SJCRH30 (cell line): ENCODE measurements around the gene SPACA6. TPM values are rescaled to one million over a fixed set of nuclear protein-coding genes. Genes with fewer than 3 reads are reported as not detected.

Experiments
- DNase-seq, 2 experiments: peaks; one replicate each; pipeline ENCODE4 v3.0.0-alpha.2; 2015 to 2020
- H3K27ac ChIP-seq: fragments of 250-450 bp; sonication (Bioruptor Pico); 2 replicates; pipeline ENCODE4 v1.5.1; 2020; ENCODE audit warnings: mild to moderate bottlenecking, moderate library complexity
- H3K27me3 ChIP-seq: fragments of 250-450 bp; sonication (Bioruptor Pico); 2 replicates; pipeline ENCODE4 v1.5.1; 2020; ENCODE audit warnings: mild to moderate bottlenecking, moderate library complexity
- H3K36me3 ChIP-seq: fragments of 250-450 bp; sonication (Bioruptor Pico); 2 replicates; pipeline ENCODE4 v1.5.1; 2020; ENCODE audit warnings: mild to moderate bottlenecking, moderate library complexity
- H3K4me1 ChIP-seq: fragments of 250-450 bp; sonication (Bioruptor Pico); 2 replicates; pipeline ENCODE4 v1.5.1; 2020; ENCODE audit warnings: mild to moderate bottlenecking, moderate library complexity
- H3K4me3 ChIP-seq: fragments of 250-450 bp; sonication (Bioruptor Pico); 2 replicates; pipeline ENCODE4 v1.5.1; 2020; ENCODE audit warnings: mild to moderate bottlenecking, moderate library complexity
- H3K9me3 ChIP-seq: fragments of 250-450 bp; sonication (Bioruptor Pico); replicated peaks from 2 replicates; pipeline ENCODE4 v1.5.1; 2020; ENCODE audit warnings: mild to moderate bottlenecking, moderate library complexity
- total RNA-seq: library from RNA; depleted of rRNA; stranded (reverse); fragments of >200 nt; shearing (Covaris generic); gene quantifications from 2 replicates; pipeline ENCODE4 v1.2.3, GENCODE V29; 2014

SPACA6 gene
- total RNA-seq, 1 experiment from 2014 or later = 10.9 TPM

DNA sequence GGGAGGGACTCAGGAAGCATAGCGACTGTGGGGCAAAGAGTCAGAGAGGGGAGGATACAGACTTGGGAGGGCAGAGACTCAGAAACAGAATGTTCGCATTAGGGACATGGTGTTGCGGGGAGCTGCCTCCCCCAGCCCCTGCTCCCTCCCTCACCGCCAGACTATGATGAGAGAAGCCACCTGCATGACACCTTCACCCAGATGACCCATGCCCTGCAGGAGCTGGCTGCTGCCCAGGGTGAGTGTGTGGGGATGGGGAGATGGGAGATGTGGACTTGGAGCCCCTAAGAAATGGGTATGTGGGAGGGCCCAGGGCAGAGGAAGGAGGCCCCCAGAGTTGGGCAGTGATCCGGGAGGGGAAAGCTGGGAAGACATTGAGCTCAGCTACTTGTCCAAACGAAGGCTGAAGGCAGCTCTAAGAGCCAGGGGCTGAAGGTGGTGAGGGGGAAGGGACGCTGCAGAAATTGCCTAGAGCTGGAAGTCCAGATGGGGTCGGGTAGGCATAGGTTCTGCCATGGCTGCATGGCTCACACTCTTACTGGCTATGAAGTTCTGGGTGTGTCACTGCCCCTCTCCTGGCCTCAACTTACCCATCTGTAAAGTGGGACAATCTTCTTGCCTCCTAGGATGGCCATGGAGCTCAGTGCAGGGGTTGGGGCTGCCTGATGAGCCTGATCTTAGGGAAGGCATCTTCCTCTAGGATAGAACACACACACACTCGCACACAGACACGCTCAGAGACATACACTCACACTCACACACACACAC is 1.4 kb downstream of the SPACA6 start:
- peaks cover 40% of the 10 kb centered on the region for H3K36me3 ChIP-seq
- H3K27me3 ChIP-seq = no peaks in the 10 kb centered on the region
- no peak for DNase-seq
- no peaks in the 10 kb centered on the region for H3K4me1 ChIP-seq
- H3K4me3 ChIP-seq = no peak overlapping the region
- no peak overlapping the region for H3K27ac ChIP-seq
- H3K9me3 ChIP-seq = no peaks in the 10 kb centered on the region

DNA sequence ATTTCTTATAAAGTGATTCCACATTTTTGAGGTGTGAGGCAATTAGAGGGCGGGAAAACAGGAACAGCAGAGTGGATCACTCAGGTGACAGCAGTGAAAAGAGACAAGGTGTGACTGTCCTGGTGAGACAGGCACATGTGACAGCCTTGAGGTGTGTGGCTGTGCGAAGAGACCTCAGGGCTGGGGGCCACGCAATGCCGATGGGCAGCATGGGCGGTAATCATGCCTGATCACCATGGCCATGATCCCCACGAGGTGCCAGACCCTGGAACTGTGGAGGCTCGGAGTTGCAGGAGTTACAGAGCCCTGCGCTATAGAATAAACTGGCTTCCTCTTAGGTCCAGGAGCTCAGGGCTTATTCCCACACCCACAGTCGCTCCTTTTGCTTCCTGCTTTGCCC is 2.0 kb downstream of the SPACA6 start:
- peaks cover 45% of the 10 kb centered on the region for H3K36me3 ChIP-seq

DNA sequence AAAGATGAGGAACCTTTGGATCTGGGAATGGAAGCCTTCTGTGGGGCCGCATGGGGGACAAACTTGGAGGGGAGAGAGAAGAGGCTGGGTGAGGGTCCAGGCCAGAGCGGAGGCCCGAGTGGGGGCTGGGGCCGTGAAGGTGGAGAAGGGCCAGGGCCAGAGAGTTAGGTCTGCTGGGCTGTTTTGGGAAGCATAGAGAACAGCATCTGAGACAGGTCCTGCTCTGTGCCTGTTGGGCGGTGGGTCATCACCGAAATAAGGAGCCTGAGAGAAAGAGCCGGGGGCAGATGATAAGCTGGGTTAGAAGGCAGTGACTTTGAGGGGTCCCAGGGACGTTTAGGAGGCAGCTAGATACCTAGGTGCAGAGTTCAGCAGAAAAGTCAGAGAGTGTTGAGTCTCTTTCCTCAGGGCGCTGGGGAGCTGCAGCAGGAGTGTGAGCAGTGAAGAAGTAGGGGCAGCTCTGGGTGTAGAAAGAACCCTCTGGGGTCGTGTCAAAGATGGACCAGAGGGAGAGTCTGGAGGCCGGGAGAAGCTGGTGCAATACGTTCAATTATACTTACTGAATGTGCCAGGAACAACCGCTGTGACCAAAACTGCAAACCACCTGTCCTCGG is 2.7 kb downstream of the SPACA6 start:
- DNase-seq = no peak
- H3K36me3 ChIP-seq = peaks cover 51% of the 10 kb centered on the region
- H3K9me3 ChIP-seq = no peaks in the 10 kb centered on the region
- no peaks in the 10 kb centered on the region for H3K27me3 ChIP-seq
- no peaks in the 10 kb centered on the region for H3K4me1 ChIP-seq
- H3K4me3 ChIP-seq = no peak overlapping the region
- no peak overlapping the region for H3K27ac ChIP-seq

More for the DNA sequence above, 2.0 kb downstream of the SPACA6 start:
- H3K4me1 ChIP-seq = no peaks in the 10 kb centered on the region
- H3K27me3 ChIP-seq = no peaks in the 10 kb centered on the region
- no peak overlapping the region for H3K27ac ChIP-seq
- H3K9me3 ChIP-seq = no peaks in the 10 kb centered on the region
- H3K4me3 ChIP-seq = no peak overlapping the region
- no peak for DNase-seq

DNA sequence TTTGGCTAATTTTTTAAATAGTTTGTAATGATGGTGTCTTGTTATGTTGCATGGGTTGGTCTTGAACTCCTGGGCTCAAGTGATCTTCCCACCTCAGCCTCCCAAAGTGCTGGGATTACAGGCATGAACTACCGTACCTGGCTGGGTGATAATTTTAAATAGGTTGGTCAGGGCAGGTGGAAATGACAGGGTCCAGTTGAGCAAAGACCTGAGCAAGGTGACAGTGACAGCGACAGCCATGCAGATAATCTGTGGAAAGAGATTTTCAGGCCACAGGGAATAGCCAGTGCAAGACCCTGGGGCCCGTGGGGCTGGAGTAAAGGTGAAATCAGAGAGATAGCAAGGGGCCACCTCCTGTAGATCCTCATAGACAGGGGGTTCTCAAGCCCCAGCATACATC is 3.5 kb downstream of the SPACA6 start:
- no peaks in the 10 kb centered on the region for H3K4me1 ChIP-seq
- H3K27me3 ChIP-seq = no peaks in the 10 kb centered on the region
- H3K27ac ChIP-seq = no peak overlapping the region
- no peak for DNase-seq
- H3K9me3 ChIP-seq = no peaks in the 10 kb centered on the region
- H3K36me3 ChIP-seq = peaks cover 58% of the 10 kb centered on the region
- H3K4me3 ChIP-seq = no peak overlapping the region

DNA sequence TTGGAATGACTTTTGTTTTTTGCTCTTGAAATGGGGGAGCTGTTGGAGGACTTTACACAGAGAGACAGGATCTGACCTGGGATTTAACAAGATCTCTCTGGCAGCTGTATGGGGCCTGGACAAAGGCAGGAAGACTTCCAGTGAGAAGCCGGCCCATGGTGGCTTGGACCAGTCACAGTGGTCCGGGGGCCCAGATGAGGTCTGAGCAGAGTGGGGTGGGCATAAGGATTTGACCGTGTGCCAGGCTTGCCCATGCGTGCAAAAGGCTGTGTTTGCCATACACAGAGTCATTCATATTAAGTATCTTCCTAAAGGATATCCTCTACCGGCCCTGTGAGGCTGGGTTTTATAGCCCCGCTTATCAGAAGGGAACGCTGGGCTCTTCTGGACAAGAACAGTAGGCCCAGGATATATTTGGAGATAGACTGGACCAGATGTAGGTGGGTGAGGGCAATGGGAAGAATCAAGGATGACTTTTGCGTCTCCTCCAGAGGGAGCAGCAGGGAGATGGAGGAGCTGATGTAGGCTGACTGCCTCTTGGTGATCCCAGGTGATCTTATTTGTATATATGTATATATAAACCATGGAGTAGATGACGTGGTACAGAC is 4.1 kb downstream of the SPACA6 start:
- H3K9me3 ChIP-seq = no peaks in the 10 kb centered on the region
- H3K36me3 ChIP-seq = peaks cover 59% of the 10 kb centered on the region
- H3K4me3 ChIP-seq = no peak overlapping the region
- no peaks in the 10 kb centered on the region for H3K4me1 ChIP-seq
- no peak for DNase-seq
- H3K27me3 ChIP-seq = no peaks in the 10 kb centered on the region
- H3K27ac ChIP-seq = no peak overlapping the region

DNA sequence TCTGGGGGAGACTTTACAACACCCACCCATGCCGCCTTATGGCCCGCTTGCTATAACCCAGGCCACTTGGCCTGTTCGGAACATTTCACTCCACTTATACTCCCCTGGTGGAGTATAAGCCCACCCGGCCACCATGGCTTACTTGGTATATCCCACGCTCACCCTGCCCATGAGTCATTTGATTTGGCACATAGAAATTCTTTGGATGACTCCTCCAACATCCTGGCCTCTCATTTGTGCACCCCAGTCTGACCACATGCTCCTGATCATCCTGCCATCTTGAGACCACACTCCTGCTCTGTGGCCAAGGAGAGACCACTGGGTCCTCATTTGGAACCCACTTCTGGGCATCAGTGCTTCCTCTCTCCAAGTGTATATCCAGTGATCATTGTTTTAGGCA is 5.2 kb downstream of the SPACA6 start:
- Histone ChIP-seq H3K27me3 (no peaks in the 10 kb centered on the region), H3K4me3 (no peak overlapping the region), H3K4me1 (no peaks in the 10 kb centered on the region), H3K27ac (no peak overlapping the region), H3K9me3 (no peaks in the 10 kb centered on the region), H3K36me3 (peaks cover 55% of the 10 kb centered on the region)
- DNase-seq = no peak

DNA sequence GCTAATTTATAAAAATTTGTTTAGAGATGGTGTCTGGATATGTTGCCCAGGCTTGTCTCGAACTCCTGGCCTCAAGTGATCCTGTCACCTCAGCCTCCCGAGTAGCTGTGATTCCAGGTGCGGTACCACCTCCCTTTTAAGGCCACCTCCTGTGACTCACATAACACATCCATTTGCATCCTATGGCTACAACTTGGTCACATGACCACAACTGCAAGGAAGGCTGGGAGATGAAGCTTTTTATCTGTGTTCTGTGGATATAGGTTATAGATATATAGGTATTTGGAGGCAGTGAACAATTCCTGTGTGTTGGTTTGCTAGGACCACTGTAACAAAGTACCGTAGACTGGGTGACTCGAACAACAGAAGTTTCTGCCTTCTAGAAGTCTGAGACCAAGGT is 6.0 kb downstream of the SPACA6 start:
- Histone ChIP-seq H3K4me1 (no peaks in the 10 kb centered on the region), H3K27me3 (no peaks in the 10 kb centered on the region), H3K9me3 (no peaks in the 10 kb centered on the region), H3K27ac (no peak overlapping the region), H3K36me3 (peaks cover 46% of the 10 kb centered on the region), H3K4me3 (no peak overlapping the region)
- DNase-seq = no peak

DNA sequence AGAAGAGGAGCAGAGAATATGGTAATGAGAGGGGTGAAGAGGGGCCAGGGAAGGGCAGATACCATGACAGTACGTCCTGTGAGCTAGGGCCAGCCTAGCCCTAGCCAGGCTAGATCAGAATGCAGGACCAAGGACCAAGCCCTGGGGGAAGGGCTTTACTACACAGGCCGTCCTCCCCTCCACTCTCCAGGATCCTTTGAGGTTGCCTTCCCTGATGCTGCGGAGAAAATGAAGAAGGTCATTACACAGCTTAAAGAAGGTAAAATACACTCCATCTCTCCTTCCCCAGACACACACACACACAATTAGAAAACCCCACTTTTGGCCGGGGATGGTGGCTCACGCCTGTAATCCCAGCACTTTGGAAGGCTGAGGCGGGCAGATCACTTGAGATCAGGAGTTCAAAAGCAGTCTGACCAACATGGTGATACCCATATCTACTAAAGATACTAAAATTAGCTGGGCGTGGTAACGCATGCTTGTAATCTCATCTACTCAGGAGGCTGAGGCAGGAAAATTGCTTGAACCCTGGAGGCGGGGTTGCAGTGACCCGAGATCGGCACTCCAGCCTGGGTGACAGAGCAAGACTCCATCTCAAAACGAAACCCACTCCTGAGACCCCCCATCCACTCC is 8.5 kb downstream of the SPACA6 start:
- Histone ChIP-seq H3K36me3 (peaks cover 51% of the 10 kb centered on the region), H3K27ac (no peak overlapping the region)
- DNase-seq = no peak

DNA sequence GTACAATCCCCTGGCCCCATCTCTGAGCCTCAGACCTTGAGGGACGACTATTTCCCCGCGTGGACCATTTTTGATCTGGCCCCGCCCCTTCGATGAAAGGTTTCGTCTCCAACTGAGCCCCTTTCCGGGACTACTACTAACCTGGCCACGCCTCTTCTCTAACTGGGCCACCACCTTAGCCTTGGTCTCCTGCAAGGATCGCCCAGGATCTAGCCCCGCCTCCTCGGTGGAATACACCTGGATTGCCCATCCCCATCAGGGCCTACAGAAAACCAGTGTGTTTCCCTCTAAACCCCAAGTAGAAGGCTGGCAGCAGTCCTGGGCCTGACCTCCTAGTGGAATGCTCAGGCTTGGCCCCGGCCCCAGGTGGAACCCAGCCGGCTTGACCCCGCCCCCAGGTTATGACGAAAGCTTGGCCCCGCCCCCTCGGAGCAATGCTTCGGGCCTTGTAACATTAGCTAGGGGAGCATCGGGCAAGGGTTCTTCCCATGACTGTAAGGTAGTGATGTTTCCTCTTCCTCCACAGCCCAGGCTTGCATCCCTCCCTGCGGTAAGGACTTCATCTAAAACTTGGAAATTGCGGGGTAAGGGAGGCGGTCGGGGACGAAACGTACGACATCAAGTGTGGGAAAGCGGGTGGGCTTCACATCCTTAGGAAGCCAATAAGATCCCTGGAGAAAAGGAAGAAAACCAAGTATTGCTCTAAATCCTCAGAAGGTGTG is 9.1 kb downstream of the SPACA6 start:
- Histone ChIP-seq H3K4me3 (no peak overlapping the region), H3K4me1 (no peaks in the 10 kb centered on the region), H3K27ac (no peak overlapping the region), H3K36me3 (peaks cover 49% of the 10 kb centered on the region), H3K27me3 (no peaks in the 10 kb centered on the region), H3K9me3 (no peaks in the 10 kb centered on the region)
- no peak for DNase-seq

More for the DNA sequence above, 8.5 kb downstream of the SPACA6 start:
- H3K4me3 ChIP-seq = no peak overlapping the region
- no peaks in the 10 kb centered on the region for H3K9me3 ChIP-seq
- H3K4me1 ChIP-seq = no peaks in the 10 kb centered on the region
- no peaks in the 10 kb centered on the region for H3K27me3 ChIP-seq

DNA sequence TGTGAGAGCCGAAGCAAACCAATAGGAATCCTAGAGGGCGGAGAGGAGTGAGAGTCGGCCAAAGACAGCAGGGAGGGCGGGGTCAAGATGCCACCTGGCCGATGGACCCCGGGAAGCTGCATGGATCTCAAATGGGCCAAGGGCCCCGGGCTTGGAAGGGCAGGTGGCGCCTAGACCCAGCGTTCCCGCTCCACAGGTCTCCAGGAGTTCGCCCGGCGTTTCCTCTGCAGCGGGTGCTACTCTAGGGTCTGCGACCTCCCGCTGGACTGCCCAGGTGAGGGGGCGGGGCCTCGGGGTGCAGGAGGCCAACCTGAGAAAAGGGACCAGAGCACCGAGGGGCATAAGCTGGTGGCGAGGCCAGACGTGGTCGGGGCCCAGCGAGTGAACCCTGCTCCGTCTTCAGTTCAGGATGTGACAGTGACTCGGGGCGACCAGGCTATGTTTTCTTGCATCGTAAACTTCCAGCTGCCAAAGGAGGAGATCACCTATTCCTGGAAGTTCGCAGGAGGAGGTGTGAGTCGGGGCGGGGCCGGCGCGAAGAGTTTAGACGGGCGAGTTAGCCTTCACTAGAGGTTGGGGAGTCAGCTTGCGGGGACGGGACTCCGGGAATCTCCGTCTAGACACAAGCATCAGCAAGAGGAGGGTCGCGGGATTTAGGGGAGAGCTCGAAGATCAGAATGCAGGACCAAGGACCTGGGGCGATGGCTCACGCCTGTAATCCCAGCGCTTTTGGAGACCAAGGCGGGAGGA is 9.9 kb downstream of the SPACA6 start:
- Histone ChIP-seq H3K27me3 (no peaks in the 10 kb centered on the region), H3K27ac (no peak overlapping the region), H3K4me3 (no peak overlapping the region), H3K9me3 (no peaks in the 10 kb centered on the region), H3K4me1 (peaks cover under 1% of the 10 kb centered on the region; the same call in 1 of the 2 replicates), H3K36me3 (peaks cover 44% of the 10 kb centered on the region)
- no peak for DNase-seq

DNA sequence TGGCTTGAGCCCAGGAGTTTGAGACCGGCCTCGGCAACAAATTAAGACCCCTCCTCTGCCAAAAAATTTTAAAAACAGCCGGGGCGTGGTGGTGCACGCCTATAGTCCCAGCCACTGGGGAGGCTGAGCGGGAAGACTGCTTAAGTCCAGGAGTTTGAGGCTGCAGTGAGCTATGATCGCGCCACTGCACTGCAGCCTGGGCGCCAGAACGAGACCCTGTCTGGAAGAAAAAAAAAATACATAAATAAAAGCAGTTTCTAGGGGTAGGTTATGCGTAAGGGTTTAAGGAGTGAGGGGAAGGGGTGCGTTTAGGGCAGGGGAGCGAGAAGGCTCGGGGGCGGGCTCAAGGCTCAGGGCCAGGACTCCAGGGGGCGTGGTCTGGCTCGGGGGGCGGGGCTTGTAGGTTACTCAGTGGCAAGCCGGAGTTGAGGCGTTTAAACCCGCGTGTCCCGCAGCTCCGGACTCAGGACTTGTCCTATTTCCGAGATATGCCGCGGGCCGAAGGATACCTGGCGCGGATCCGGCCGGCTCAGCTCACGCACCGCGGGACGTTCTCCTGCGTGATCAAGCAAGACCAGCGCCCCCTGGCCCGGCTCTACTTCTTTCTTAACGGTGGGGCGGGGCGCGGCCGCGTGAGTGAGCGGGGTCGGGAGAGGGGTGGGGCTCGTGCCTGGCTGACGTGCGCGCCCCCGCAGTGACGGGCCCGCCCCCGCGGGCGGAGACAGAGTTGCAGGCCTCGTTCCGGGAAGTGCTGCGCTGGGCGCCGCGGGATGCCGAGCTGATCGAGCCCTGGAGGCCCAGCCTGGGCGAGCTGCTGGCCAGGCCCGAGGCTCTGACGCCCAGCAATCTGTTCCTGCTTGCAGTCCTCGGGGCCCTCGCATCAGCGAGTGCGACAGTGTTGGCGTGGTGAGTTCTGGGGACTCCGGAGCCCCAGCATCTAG is 10.7 kb downstream of the SPACA6 start:
- Histone ChIP-seq H3K27ac (peak overlapping the region; percentile 56), H3K4me3 (peak overlapping the region; percentile 59), H3K4me1 (peaks cover 5% of the 10 kb centered on the region; the same call in 1 of the 2 replicates), H3K9me3 (no peaks in the 10 kb centered on the region), H3K36me3 (peaks cover 42% of the 10 kb centered on the region), H3K27me3 (no peaks in the 10 kb centered on the region)
- DNase-seq = peak; percentile 85 to 89

DNA sequence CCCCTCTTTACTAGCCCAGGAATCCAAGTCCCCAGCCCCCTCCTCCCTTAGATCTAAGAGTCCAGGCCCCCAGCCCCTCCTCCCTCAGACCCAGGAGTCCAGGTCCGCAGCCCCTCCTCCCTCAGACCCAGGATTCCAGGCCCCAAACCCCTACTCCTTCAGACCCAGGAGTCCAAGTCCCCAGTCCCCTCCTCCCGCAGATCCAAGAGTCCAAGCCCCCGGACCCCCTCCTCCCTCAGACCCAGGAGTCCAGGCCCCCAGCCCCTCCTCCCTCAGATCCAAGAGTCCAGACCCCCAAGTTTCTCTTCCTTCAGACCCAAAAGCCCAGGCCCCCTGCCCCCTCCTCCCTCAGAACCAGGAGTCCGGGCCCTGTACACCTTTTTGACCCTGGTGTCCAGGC is 11.5 kb downstream of the SPACA6 start:
- no peak for DNase-seq
- H3K4me3 ChIP-seq = peak overlapping the region; percentile 59
- peaks cover 34% of the 10 kb centered on the region for H3K36me3 ChIP-seq
- no peaks in the 10 kb centered on the region for H3K27me3 ChIP-seq
- H3K9me3 ChIP-seq = no peaks in the 10 kb centered on the region
- peaks cover 6% of the 10 kb centered on the region for H3K4me1 ChIP-seq
- peak overlapping the region; percentile 56 for H3K27ac ChIP-seq

DNA sequence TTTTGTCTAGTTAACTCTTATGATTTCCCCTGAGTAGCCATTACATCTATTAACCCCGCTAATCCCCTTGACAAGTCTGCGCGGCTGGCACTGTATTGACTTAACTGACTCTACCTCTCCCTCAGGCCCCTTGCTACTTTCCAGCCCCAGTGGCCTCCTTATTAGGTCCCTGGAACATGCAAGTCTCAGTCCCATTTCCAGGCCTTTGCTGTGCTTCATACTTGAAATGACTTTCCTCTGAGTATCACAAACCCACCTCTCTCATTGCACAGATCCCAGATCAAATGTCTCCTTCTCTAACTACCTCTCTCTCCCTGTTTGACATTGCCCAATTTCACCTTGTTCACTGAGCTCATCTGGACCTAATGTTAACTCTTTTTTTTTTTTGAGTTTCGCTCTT is 13.2 kb downstream of the SPACA6 start:
- Histone ChIP-seq H3K9me3 (no peaks in the 10 kb centered on the region), H3K4me1 (peaks cover 22% of the 10 kb centered on the region), H3K36me3 (peaks cover 19% of the 10 kb centered on the region), H3K4me3 (no peak overlapping the region), H3K27ac (no peak overlapping the region), H3K27me3 (no peaks in the 10 kb centered on the region)
- no peak for DNase-seq
